Duodenal mucosa (tissue), 2 donors: ENCODE measurements around the gene NAA30.

Source experiments
- H3K27ac ChIP-seq: one replicate; pipeline ENCODE4 v1.7.0; 2013; ENCODE audit warnings: low read depth, low read length
- H3K27me3 ChIP-seq, 2 donors: one replicate each; pipeline ENCODE4 v1.7.0; 2013; ENCODE audit warnings: low read length in 2 of 2, control low read depth in 1 of 2; ENCODE audit not compliant: insufficient read depth in 2 of 2, control insufficient read depth in 1 of 2
- H3K36me3 ChIP-seq, 2 donors: one replicate each; pipeline ENCODE4 v1.7.0; 2013; ENCODE audit warnings: low read length in 2 of 2, control low read depth in 1 of 2; ENCODE audit not compliant: insufficient read depth in 2 of 2, control insufficient read depth in 1 of 2
- H3K4me1 ChIP-seq, 2 donors: one replicate each; pipeline ENCODE4 v1.7.0; 2013; ENCODE audit warnings: low read length in 2 of 2, control low read depth in 1 of 2; ENCODE audit not compliant: insufficient read depth in 2 of 2, control insufficient read depth in 1 of 2
- H3K4me3 ChIP-seq, 2 donors: one replicate each; pipeline ENCODE4 v1.7.0; 2013; ENCODE audit warnings: low read length in 2 of 2, low read depth in 1 of 2
- H3K9ac ChIP-seq, 2 donors: one replicate each; pipeline ENCODE4 v1.7.0; 2013; ENCODE audit warnings: low read length in 2 of 2, low read depth in 1 of 2
- H3K9me3 ChIP-seq, 2 donors: one replicate each; pipeline ENCODE4 v1.7.0; 2013; ENCODE audit warnings: low read length in 2 of 2, control low read depth in 1 of 2; ENCODE audit not compliant: control insufficient read depth in 1 of 2

The NAA30 gene

GRCh38 chr14:57392830-57393229 is 2.4 kb downstream of the NAA30 start:
- Histone ChIP-seq H3K4me3 (peak overlapping the region; percentile 90 to 94), H3K9ac (peak overlapping the region in 1 of 2 donors; percentile 50), H3K4me1 (peaks cover 26 to 28% of the 10 kb centered on the region in 2 donors), H3K36me3 (peaks cover 0 to 7% of the 10 kb centered on the region in 2 donors), H3K27me3 (no peaks in the 10 kb centered on the region), H3K27ac (no peak overlapping the region), H3K9me3 (no peaks in the 10 kb centered on the region)

DNA sequence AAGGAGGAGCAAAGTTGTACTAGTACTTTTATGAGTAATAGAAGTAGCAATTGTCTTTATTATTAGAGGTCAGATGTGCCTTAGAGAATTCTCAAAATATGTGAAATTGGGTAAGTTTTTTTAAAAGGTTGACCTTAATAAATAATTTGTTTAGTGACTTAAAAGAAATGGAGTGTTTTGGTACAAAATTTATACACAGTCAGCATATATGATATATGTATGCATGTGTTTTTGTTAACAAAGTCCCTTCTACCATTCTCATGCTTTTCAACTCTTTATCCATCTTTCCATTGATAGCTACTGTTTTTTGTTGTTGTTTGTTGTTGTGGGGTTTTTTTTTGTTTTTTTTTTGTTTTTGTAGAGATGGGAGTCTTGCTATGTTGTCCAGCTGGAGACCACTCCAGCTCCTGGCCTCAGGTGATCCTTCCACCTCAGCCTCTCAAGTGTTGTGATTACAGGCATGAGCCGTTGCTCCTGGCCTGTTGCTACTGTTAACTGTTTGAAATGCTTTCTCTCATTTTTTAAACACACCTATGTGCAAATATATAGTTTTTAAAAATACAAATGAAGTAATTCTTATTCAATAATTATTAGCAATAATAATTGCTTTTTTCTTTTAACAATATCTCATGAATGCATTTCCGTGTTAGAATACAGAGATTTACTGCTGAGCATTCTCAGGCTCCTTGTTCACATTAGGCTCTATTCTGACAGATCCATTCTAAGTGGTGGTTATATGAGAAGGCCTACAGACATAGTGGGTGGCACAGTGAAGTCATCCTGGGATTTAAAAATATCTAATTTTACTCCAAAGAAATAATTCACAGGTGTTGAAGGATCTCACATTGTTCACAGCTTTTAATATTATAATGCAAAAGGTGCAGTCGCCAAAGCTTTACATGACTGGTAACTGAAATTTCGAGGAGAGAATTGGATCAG is 10.4 kb downstream of the NAA30 start:
- no peak overlapping the region for H3K27ac ChIP-seq
- peaks cover 0 to 4% of the 10 kb centered on the region in 2 donors for H3K4me1 ChIP-seq
- no peak overlapping the region for H3K4me3 ChIP-seq
- H3K27me3 ChIP-seq, result no peaks in the 10 kb centered on the region
- no peaks in the 10 kb centered on the region for H3K9me3 ChIP-seq
- peaks cover 13 to 30% of the 10 kb centered on the region in 2 donors for H3K36me3 ChIP-seq
- H3K9ac ChIP-seq, result no peak overlapping the region

GRCh38 chr14:57401501-57401900 is 11.1 kb downstream of the NAA30 start:
- Histone ChIP-seq H3K27me3 (no peaks in the 10 kb centered on the region), H3K4me1 (peaks cover 0 to 4% of the 10 kb centered on the region in 2 donors), H3K9me3 (no peaks in the 10 kb centered on the region), H3K9ac (no peak overlapping the region), H3K27ac (no peak overlapping the region), H3K36me3 (peaks cover 13 to 30% of the 10 kb centered on the region in 2 donors), H3K4me3 (no peak overlapping the region)

GRCh38 chr14:57402173-57402852 is 11.9 kb downstream of the NAA30 start:
- no peaks in the 10 kb centered on the region for H3K27me3 ChIP-seq
- no peaks in the 10 kb centered on the region for H3K9me3 ChIP-seq
- H3K27ac ChIP-seq, result no peak overlapping the region
- no peak overlapping the region for H3K4me3 ChIP-seq
- peaks cover 13 to 29% of the 10 kb centered on the region in 2 donors for H3K36me3 ChIP-seq
- H3K9ac ChIP-seq, result no peak overlapping the region
- peaks cover 0 to 4% of the 10 kb centered on the region in 2 donors for H3K4me1 ChIP-seq

GRCh38 chr14:57403521-57403864 is 13.1 kb downstream of the NAA30 start:
- Histone ChIP-seq H3K9me3 (no peaks in the 10 kb centered on the region), H3K4me3 (no peak overlapping the region), H3K4me1 (peaks cover 0 to 4% of the 10 kb centered on the region in 2 donors), H3K9ac (no peak overlapping the region), H3K27ac (no peak overlapping the region), H3K36me3 (peaks cover 14 to 28% of the 10 kb centered on the region in 2 donors), H3K27me3 (no peaks in the 10 kb centered on the region)

- no peak overlapping the region for H3K27ac ChIP-seq
- H3K9ac ChIP-seq, result no peak overlapping the region
- no peak overlapping the region for H3K4me3 ChIP-seq
- H3K27me3 ChIP-seq, result no peaks in the 10 kb centered on the region
- H3K9me3 ChIP-seq, result no peaks in the 10 kb centered on the region
- H3K4me1 ChIP-seq, result peaks cover 0 to 4% of the 10 kb centered on the region in 2 donors
- H3K36me3 ChIP-seq, result peaks cover 23 to 29% of the 10 kb centered on the region in 2 donors
Measured at GRCh38 chr14:57405562-57405961, 15.2 kb downstream of the NAA30 start.

- H3K4me1 ChIP-seq, result no peaks in the 10 kb centered on the region
- no peak overlapping the region for H3K27ac ChIP-seq
- peaks cover 23 to 24% of the 10 kb centered on the region in 2 donors for H3K36me3 ChIP-seq
- no peaks in the 10 kb centered on the region for H3K27me3 ChIP-seq
- no peak overlapping the region for H3K9ac ChIP-seq
- H3K9me3 ChIP-seq, result no peaks in the 10 kb centered on the region
- no peak overlapping the region for H3K4me3 ChIP-seq
Measured at GRCh38 chr14:57408037-57408436, 17.7 kb downstream of the NAA30 start.

DNA sequence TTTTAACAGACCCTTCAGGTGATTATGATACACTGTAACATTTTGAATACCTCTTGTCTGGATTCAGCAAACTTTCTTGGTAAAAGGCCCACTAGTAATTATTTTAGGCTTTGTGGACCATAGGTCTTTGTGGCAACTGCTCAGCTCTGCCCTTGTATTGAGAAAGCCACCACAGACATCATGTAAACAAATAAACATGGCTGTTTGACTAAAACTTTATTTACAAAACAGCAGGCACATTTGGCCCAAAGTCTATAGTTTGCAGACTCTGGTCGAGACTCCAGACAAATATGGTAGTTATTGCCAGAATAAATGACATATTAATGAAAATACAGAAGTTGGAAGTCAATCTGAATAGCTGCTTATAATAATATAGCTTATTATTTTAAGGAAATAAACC is 18.2 kb downstream of the NAA30 start:
- Histone ChIP-seq H3K27me3 (no peaks in the 10 kb centered on the region), H3K36me3 (peaks cover 23 to 24% of the 10 kb centered on the region in 2 donors), H3K9me3 (no peaks in the 10 kb centered on the region), H3K27ac (no peak overlapping the region), H3K9ac (no peak overlapping the region), H3K4me1 (no peaks in the 10 kb centered on the region), H3K4me3 (no peak overlapping the region)

DNA sequence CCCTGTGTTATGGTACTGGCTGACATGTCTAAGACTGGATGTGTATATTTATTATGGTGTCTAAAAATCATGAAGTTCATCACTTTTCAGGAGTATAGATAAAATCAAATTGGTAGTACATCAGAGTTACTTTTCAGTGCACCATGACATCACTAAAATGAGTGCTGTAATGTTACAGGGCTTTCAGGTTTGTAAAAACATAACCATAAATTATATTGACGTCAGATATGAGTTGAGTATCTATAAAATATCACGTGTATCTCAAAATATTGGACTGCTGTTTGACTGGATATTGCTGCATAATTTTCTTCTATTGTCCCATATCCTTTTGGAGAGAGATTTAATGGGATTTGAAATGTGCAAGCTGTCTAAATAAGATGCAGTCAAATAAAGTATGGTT is 22.0 kb downstream of the NAA30 start:
- H3K36me3 ChIP-seq, result peaks cover 9 to 13% of the 10 kb centered on the region in 2 donors
- no peaks in the 10 kb centered on the region for H3K9me3 ChIP-seq

DNA sequence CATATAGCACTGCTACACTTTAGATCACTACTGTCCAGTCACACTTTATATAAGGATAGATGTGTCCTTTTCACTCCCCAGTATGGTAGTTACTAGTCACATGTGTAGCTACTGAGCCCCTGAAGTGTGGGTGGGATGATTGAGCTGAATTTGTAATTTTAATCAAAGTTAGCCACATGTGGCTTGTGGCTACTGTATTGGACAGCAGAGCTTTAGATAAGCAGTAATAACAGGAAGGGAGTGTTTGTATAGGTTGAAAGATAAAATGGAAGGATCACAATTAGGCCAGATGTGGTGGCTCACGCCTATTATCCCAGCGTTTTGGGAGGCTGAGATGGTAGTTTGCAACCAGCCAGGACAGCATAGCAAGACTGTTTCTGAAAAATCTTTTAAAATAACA is 23.5 kb downstream of the NAA30 start:
- Histone ChIP-seq H3K27me3 (no peaks in the 10 kb centered on the region), H3K27ac (no peak overlapping the region), H3K4me1 (no peaks in the 10 kb centered on the region), H3K9ac (no peak overlapping the region), H3K9me3 (no peaks in the 10 kb centered on the region), H3K36me3 (peaks cover 7% of the 10 kb centered on the region in 2 donors), H3K4me3 (no peak overlapping the region)

More for the DNA sequence above, 22.0 kb downstream of the NAA30 start:
- Histone ChIP-seq H3K9ac (no peak overlapping the region), H3K27me3 (no peaks in the 10 kb centered on the region), H3K4me3 (no peak overlapping the region), H3K4me1 (no peaks in the 10 kb centered on the region), H3K27ac (no peak overlapping the region)
